SK-N-SH (cell line): ENCODE measurements around the gene SH3GLB1. TPM values are rescaled to one million over a fixed set of nuclear protein-coding genes. Genes with fewer than 3 reads are reported as not detected.
A peak's percentile ranks its signal among the peaks of the same experiment; 100 is the strongest.

Source experiments
- CTCF ChIA-PET: fragments of 300-600, 350-600 bp; formaldehyde crosslinking; extraction: SDS; loops from one replicate; lab custom pipeline; 2021; lab: Yijun Ruan, JAX
- POLR2A ChIA-PET: fragments of 350-600 bp; sonication (Branson Sonifier 250); formaldehyde crosslinking; extraction: SDS; loops from one replicate; lab custom pipeline; 2020; ENCODE audit warnings: antibody characterized with exemption, inconsistent platforms; lab: Yijun Ruan, JAX
- DNase-seq: peaks from one replicate; pipeline ENCODE4 v3.0.0; 2012
- H2AFZ ChIP-seq: fragments of 200-600 bp; sonication (generic); 2 replicates; pipeline ENCODE4 v1.8.1; 2016; ENCODE audit warnings: antibody characterized with exemption, mild to moderate bottlenecking, low read depth
- H3F3A ChIP-seq: fragments of 200-600 bp; sonication (generic); replicated peaks from 2 replicates; pipeline ENCODE3; 2016; ENCODE audit warnings: antibody characterized with exemption, mild to moderate bottlenecking; ENCODE audit not compliant: insufficient read depth
- H3K27ac ChIP-seq, 2 experiments: fragments of 200-500 bp in 1 of 2; fragments of 200-600 bp in 1 of 2; sonication (Bioruptor generic) in 1 of 2; sonication (generic), shearing (Covaris generic) in 1 of 2; 2 replicates each; pipeline versions ENCODE4 v1.5.1 to v1.6.1; 2014 to 2016; ENCODE audit warnings: low read depth in 2 of 2, inconsistent platforms in 1 of 2, low read length in 1 of 2, mild to moderate bottlenecking in 1 of 2, mixed read lengths in 1 of 2
- H3K27me3 ChIP-seq: fragments of 200-600 bp; sonication (generic), shearing (Covaris generic); 2 replicates; pipeline ENCODE4 v1.6.1; 2016; ENCODE audit warnings: mixed run types; ENCODE audit not compliant: insufficient read depth
- H3K36me3 ChIP-seq, 2 experiments: fragments of 200-500 bp in 1 of 2; fragments of 200-600 bp in 1 of 2; sonication (Bioruptor generic) in 1 of 2; sonication (generic) in 1 of 2; replicated peaks in 1 of 2; 2 replicates each; pipeline versions ENCODE3 to v1.5.1; 2014 to 2016; ENCODE audit warnings: low read length in 1 of 2, mild to moderate bottlenecking in 1 of 2; ENCODE audit not compliant: insufficient read depth in 2 of 2, control insufficient read depth in 1 of 2
- H3K4me1 ChIP-seq, 2 experiments: fragments of 200-500 bp in 1 of 2; fragments of 200-600 bp in 1 of 2; sonication (Bioruptor generic) in 1 of 2; sonication (generic), shearing (Covaris generic) in 1 of 2; 2 replicates each; pipeline versions ENCODE4 v1.5.1 to v1.6.1; 2014 to 2016; ENCODE audit warnings: low read depth in 1 of 2, low read length in 1 of 2, mixed run types in 1 of 2; ENCODE audit not compliant: insufficient read depth in 2 of 2, control insufficient read depth in 1 of 2
- H3K4me2 ChIP-seq: fragments of 200-600 bp; sonication (generic), shearing (Covaris generic); 2 replicates; pipeline ENCODE4 v1.6.1; 2017; ENCODE audit warnings: mixed run types
- H3K4me3 ChIP-seq, 2 experiments: fragments of 200-500 bp in 1 of 2; fragments of 200-600 bp in 1 of 2; sonication (Bioruptor generic) in 1 of 2; sonication (generic), shearing (Covaris generic) in 1 of 2; 2 replicates each; pipeline versions ENCODE4 v1.5.1 to v1.8.1; 2014 to 2016; ENCODE audit warnings: low read depth in 2 of 2, inconsistent platforms in 1 of 2, low read length in 1 of 2, mild to moderate bottlenecking in 1 of 2, mixed read lengths in 1 of 2, moderate library complexity in 1 of 2
- H3K79me2 ChIP-seq: fragments of 200-600 bp; sonication (generic); 2 replicates; pipeline ENCODE4 v1.8.1; 2017; ENCODE audit warnings: mild to moderate bottlenecking; ENCODE audit not compliant: insufficient read depth
- H3K9ac ChIP-seq: fragments of 200-600 bp; sonication (generic); 2 replicates; pipeline ENCODE4 v1.6.1; 2017; ENCODE audit warnings: mixed run types
- H3K9me2 ChIP-seq: fragments of 200-600 bp; sonication (generic); 2 replicates; pipeline ENCODE4 v1.6.1; 2017; ENCODE audit warnings: mixed run types
- H3K9me3 ChIP-seq: fragments of 200-600 bp; sonication (generic); 2 replicates; pipeline ENCODE4 v1.6.1; 2017; ENCODE audit warnings: mixed run types, mild to moderate bottlenecking, moderate library complexity
- H4K20me1 ChIP-seq: fragments of 200-600 bp; sonication (generic); 2 replicates; pipeline ENCODE4 v1.6.1; 2017; ENCODE audit warnings: mild to moderate bottlenecking, mixed run types; ENCODE audit not compliant: insufficient read depth
- CHD2 ChIP-seq: fragments of 150-350 bp; IDR thresholded peaks from 2 replicates; pipeline ENCODE4 v1.6.1; 2018; ENCODE audit warnings: low read length; ENCODE audit not compliant: partially characterized antibody
- ELF1 ChIP-seq: IDR thresholded peaks from 2 replicates; pipeline ENCODE4 v1.4.0; 2012
- EZH2phosphoT487 ChIP-seq: fragments of 200-600 bp; sonication (generic); IDR thresholded peaks from 2 replicates; pipeline ENCODE4 v1.6.1; 2017; ENCODE audit warnings: low read depth, mixed run types, mild to moderate bottlenecking, antibody characterized with exemption, moderate library complexity, borderline replicate concordance
- FOSL2 ChIP-seq: IDR thresholded peaks from 2 replicates; pipeline ENCODE4 v1.4.0; 2012; ENCODE audit warnings: low read depth, mild to moderate bottlenecking, moderate library complexity, borderline replicate concordance
- FOXJ3 ChIP-seq: sonication (generic); formaldehyde crosslinking; IDR thresholded peaks from 2 replicates; pipeline ENCODE4 v1.5.1; 2020; ENCODE audit warnings: mild to moderate bottlenecking, missing genetic modification reagents
- FOXM1 ChIP-seq: IDR thresholded peaks from 2 replicates; pipeline ENCODE4 v1.4.0; 2012; ENCODE audit warnings: low read depth, mild to moderate bottlenecking
- GABPA ChIP-seq: IDR thresholded peaks from 2 replicates; pipeline ENCODE4 v1.4.0; 2012; ENCODE audit warnings: low read depth, mild to moderate bottlenecking
- MEF2A ChIP-seq: IDR thresholded peaks from 2 replicates; pipeline ENCODE4 v1.4.0; 2012; ENCODE audit warnings: low read depth, borderline replicate concordance
- MXI1 ChIP-seq: IDR thresholded peaks from 2 replicates; pipeline ENCODE4 v1.6.1; 2012; ENCODE audit warnings: mild to moderate bottlenecking, low read depth, low read length, improper control_type of control experiment
- NRF1 ChIP-seq: IDR thresholded peaks from 2 replicates; pipeline ENCODE4 v1.6.1; 2012; ENCODE audit warnings: low read depth, mild to moderate bottlenecking, low read length
- POLR2AphosphoS5 ChIP-seq: IDR thresholded peaks from 2 replicates; pipeline ENCODE4 v1.6.1; 2012; ENCODE audit warnings: low read depth, low read length
- RAD21 ChIP-seq: IDR thresholded peaks from 2 replicates; pipeline ENCODE4 v1.6.1; 2012; ENCODE audit warnings: mild to moderate bottlenecking, low read length
- RCOR1 ChIP-seq: fragments of 150-350 bp; IDR thresholded peaks from 2 replicates; pipeline ENCODE4 v1.6.1; 2017; ENCODE audit warnings: antibody characterized with exemption, low read length
- RFX5 ChIP-seq: IDR thresholded peaks from 2 replicates; pipeline ENCODE4 v1.6.1; 2012; ENCODE audit warnings: mild to moderate bottlenecking, improper control_type of control experiment, low read length
- RXRA ChIP-seq: IDR thresholded peaks from 2 replicates; pipeline ENCODE4 v1.4.0; 2012; ENCODE audit warnings: low read depth, mild to moderate bottlenecking, borderline replicate concordance
- SIN3A ChIP-seq: IDR thresholded peaks from 2 replicates; pipeline ENCODE4 v1.6.1; 2012; ENCODE audit warnings: low read depth, mild to moderate bottlenecking, low read length, moderate library complexity, borderline replicate concordance
- SMC3 ChIP-seq: IDR thresholded peaks from 2 replicates; pipeline ENCODE4 v1.6.1; 2012; ENCODE audit warnings: low read depth, low read length, improper control_type of control experiment
- TAF1 ChIP-seq: IDR thresholded peaks from 2 replicates; pipeline ENCODE4 v1.6.1; 2012; ENCODE audit warnings: low read depth, mild to moderate bottlenecking, low read length, moderate library complexity, borderline replicate concordance
- USF1 ChIP-seq: IDR thresholded peaks from 2 replicates; pipeline ENCODE4 v1.4.0; 2012; ENCODE audit warnings: low read depth, borderline replicate concordance
- YY1 ChIP-seq: IDR thresholded peaks from 2 replicates; pipeline ENCODE4 v1.4.0; 2012; ENCODE audit warnings: low read depth, mild to moderate bottlenecking
- WGBS: methylation state at CpG from one replicate; pipeline ENCODE4 v1.1.6; 2017; ENCODE audit warnings: low lambda C conversion rate; 5-methylcytosine and 5-hydroxymethylcytosine counted together
- polyA plus RNA-seq, 3 experiments: library from polyadenylated mRNA; depleted of rRNA; stranded (reverse); fragments of >200 nt; gene quantifications; 2 replicates each; pipeline ENCODE4 v1.2.3, GENCODE V29; 2012
- TF ChIP-seq, protein P1 (sequence below): fragments of 200-600 bp; sonication (generic); IDR thresholded peaks from 2 replicates; pipeline ENCODE4 v1.6.1; 2017; ENCODE audit warnings: antibody characterized with exemption, mild to moderate bottlenecking, moderate library complexity
- TF ChIP-seq, protein P2 (sequence below): IDR thresholded peaks from 2 replicates; pipeline ENCODE4; 2012
- TF ChIP-seq, protein P3 (sequence below): fragments of 150-350 bp; IDR thresholded peaks from 2 replicates; pipeline ENCODE4 v1.6.1; 2016; ENCODE audit warnings: mild to moderate bottlenecking, low read depth, low read length
- TF ChIP-seq, protein P4 (sequence below): IDR thresholded peaks from 2 replicates; pipeline ENCODE4 v1.6.1; 2012; ENCODE audit warnings: mild to moderate bottlenecking, low read depth, low read length, moderate library complexity

SH3GLB1 gene
- polyA plus RNA-seq, 1 of the 3 experiments (the other 2 are of a cell fraction), result 13.2 TPM

DNA sequence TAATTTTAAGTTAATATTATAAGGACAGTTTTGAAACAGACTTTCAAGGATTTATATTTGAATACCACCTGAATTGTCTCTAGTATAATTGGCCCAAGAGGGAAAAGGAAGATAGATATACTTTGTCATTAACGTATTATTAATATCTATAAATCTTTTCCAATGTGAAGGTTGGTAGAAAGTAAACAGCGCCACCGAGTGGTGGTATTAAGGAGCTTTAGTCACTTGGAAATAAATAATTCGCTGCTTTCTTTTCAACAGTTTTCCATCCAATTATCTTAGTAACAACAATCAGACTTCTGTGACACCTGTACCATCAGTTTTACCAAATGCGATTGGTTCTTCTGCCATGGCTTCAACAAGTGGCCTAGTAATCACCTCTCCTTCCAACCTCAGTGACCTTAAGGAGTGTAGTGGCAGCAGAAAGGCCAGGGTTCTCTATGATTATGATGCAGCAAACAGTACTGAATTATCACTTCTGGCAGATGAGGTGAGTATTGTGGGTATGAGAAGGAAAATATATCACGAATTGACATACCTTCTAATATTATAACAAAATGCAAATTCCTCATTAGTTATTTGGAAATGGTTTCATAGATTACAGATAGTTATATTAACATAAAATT is 37.7 kb downstream of the SH3GLB1 start:
- no peaks in the 10 kb centered on the region for H3K9me3 ChIP-seq
- H3K36me3 ChIP-seq, result peaks cover 59 to 70% of the 10 kb centered on the region in 2 experiments
- no peaks in the 10 kb centered on the region for H3K79me2 ChIP-seq
- no peak overlapping the region for H3K27ac ChIP-seq
- H4K20me1 ChIP-seq, result no peaks in the 10 kb centered on the region
- 65% methylated on average over 6 of the region's 6 CpGs for WGBS
- no peak overlapping the region for H3K4me2 ChIP-seq
- DNase-seq, result peak; percentile 21
- H3K4me3 ChIP-seq, result no peak overlapping the region; a peak in 1 of 4 replicates
- CTCF ChIA-PET, result interaction anchor here (0.6 to 3.9 kb wide), 20 partner anchors 8 to 362 kb away, joined by 3 to 28 read pairs (median 3); partner anchors contain the start of gene SH3GLB1
- peaks cover 11% of the 10 kb centered on the region for H3F3A ChIP-seq
- POLR2A ChIA-PET, result no interaction called here
- H3K4me1 ChIP-seq, result no peaks in the 10 kb centered on the region
- no peak overlapping the region for H3K9ac ChIP-seq
- H3K27me3 ChIP-seq, result no peaks in the 10 kb centered on the region
- H3K9me2 ChIP-seq, result no peaks in the 10 kb centered on the region
- TF ChIP-seq TAF1, result no peak
- TF ChIP-seq, protein P1, sequence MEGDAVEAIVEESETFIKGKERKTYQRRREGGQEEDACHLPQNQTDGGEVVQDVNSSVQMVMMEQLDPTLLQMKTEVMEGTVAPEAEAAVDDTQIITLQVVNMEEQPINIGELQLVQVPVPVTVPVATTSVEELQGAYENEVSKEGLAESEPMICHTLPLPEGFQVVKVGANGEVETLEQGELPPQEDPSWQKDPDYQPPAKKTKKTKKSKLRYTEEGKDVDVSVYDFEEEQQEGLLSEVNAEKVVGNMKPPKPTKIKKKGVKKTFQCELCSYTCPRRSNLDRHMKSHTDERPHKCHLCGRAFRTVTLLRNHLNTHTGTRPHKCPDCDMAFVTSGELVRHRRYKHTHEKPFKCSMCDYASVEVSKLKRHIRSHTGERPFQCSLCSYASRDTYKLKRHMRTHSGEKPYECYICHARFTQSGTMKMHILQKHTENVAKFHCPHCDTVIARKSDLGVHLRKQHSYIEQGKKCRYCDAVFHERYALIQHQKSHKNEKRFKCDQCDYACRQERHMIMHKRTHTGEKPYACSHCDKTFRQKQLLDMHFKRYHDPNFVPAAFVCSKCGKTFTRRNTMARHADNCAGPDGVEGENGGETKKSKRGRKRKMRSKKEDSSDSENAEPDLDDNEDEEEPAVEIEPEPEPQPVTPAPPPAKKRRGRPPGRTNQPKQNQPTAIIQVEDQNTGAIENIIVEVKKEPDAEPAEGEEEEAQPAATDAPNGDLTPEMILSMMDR, result peak; percentile 83
- TF ChIP-seq GABPA, result no peak
- TF ChIP-seq, protein P2, sequence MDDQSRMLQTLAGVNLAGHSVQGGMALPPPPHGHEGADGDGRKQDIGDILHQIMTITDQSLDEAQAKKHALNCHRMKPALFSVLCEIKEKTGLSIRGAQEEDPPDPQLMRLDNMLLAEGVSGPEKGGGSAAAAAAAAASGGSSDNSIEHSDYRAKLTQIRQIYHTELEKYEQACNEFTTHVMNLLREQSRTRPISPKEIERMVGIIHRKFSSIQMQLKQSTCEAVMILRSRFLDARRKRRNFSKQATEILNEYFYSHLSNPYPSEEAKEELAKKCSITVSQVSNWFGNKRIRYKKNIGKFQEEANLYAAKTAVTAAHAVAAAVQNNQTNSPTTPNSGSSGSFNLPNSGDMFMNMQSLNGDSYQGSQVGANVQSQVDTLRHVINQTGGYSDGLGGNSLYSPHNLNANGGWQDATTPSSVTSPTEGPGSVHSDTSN, result no peak
- no peak for TF ChIP-seq NRF1
- no peak for TF ChIP-seq MEF2A
- TF ChIP-seq FOXJ3 (CRISPR knock-in tag), result no peak
- TF ChIP-seq POLR2AphosphoS5, result no peak
- no peak for TF ChIP-seq RXRA
- TF ChIP-seq SMC3, result peak; percentile 41
- TF ChIP-seq, protein P3, sequence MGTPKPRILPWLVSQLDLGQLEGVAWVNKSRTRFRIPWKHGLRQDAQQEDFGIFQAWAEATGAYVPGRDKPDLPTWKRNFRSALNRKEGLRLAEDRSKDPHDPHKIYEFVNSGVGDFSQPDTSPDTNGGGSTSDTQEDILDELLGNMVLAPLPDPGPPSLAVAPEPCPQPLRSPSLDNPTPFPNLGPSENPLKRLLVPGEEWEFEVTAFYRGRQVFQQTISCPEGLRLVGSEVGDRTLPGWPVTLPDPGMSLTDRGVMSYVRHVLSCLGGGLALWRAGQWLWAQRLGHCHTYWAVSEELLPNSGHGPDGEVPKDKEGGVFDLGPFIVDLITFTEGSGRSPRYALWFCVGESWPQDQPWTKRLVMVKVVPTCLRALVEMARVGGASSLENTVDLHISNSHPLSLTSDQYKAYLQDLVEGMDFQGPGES, result no peak
- no peak for TF ChIP-seq RCOR1
- TF ChIP-seq RAD21, result peak; percentile 73
- TF ChIP-seq SIN3A, result no peak
- TF ChIP-seq EZH2phosphoT487, result no peak
- no peak for TF ChIP-seq USF1
- TF ChIP-seq, protein P4, sequence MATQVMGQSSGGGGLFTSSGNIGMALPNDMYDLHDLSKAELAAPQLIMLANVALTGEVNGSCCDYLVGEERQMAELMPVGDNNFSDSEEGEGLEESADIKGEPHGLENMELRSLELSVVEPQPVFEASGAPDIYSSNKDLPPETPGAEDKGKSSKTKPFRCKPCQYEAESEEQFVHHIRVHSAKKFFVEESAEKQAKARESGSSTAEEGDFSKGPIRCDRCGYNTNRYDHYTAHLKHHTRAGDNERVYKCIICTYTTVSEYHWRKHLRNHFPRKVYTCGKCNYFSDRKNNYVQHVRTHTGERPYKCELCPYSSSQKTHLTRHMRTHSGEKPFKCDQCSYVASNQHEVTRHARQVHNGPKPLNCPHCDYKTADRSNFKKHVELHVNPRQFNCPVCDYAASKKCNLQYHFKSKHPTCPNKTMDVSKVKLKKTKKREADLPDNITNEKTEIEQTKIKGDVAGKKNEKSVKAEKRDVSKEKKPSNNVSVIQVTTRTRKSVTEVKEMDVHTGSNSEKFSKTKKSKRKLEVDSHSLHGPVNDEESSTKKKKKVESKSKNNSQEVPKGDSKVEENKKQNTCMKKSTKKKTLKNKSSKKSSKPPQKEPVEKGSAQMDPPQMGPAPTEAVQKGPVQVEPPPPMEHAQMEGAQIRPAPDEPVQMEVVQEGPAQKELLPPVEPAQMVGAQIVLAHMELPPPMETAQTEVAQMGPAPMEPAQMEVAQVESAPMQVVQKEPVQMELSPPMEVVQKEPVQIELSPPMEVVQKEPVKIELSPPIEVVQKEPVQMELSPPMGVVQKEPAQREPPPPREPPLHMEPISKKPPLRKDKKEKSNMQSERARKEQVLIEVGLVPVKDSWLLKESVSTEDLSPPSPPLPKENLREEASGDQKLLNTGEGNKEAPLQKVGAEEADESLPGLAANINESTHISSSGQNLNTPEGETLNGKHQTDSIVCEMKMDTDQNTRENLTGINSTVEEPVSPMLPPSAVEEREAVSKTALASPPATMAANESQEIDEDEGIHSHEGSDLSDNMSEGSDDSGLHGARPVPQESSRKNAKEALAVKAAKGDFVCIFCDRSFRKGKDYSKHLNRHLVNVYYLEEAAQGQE, result no peak
- TF ChIP-seq MXI1, result no peak
- TF ChIP-seq RFX5, result no peak
- no peak for TF ChIP-seq FOXM1
- no peak for TF ChIP-seq YY1
- no peak for TF ChIP-seq CHD2
- TF ChIP-seq FOSL2, result no peak
- no peak for TF ChIP-seq ELF1
- H2AFZ ChIP-seq, result no peak overlapping the region
